ENCODE measurements around the gene CTNND2.
"Not testable (repeated sequence)": the region's sequence is repeated elsewhere in the genome, so short reads cannot be mapped to it uniquely, and the experiment has no call there.

Gene CTNND2

DNA sequence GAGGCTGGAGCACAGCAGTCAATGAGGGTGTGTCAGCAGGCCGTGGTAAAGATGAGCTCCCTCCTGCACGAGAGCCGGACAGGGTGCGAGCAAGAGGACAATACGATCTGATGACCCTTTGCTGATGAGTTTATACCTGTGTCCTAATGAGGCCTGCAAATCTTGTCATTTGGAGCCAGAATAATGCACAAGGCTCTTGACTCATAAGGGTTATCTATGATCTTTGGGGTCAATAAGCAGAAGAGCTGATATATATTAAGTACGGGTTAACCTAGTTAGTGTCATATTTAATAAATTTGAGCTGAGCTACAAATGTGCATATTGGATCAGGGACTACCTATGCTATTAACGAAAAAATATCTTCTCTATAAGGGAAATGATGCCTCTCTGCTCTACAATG, 46.9 kb downstream of the CTNND2 start:
- no peak for DNase-seq

DNA sequence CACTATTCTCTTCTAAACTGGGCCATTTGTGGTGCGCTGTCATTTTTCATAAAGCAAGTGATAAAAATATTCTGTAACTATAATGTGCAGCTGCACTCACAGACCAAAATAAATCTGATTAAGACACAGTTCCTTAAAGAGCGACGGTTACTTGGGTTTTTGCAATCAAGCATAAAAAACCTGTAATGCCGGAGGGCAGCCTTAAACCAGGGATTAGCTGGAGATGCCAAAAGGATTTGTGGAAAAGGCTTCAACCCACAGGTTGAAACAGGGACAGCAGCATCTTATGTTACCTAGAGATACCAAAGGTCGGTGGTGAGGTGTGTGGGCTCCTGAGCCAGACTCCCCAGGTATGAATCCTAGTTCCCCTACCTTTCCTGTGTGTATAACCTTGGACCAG, 49.3 kb downstream of the CTNND2 start:
- DNase-seq, result no peak

DNA sequence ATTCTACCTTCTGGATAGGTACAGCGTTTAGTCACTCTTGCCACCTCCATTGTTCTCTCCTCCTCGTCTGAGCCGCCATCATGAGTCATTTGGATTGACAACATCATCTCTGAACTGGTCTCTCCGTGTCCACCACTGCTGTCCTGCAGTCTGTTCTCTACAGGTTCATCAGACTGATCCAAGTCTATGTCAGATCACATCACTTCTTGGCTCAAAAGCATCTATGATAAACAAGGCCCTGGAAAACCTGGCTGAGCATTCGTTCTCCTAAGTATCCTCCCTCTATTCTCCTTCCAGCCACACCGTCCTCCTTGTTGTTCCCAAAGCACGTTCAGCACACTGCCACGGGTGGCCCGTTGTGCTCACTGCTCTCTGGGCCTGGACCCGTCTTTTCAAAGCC, 50.5 kb downstream of the CTNND2 start:
- no peak for DNase-seq

DNA sequence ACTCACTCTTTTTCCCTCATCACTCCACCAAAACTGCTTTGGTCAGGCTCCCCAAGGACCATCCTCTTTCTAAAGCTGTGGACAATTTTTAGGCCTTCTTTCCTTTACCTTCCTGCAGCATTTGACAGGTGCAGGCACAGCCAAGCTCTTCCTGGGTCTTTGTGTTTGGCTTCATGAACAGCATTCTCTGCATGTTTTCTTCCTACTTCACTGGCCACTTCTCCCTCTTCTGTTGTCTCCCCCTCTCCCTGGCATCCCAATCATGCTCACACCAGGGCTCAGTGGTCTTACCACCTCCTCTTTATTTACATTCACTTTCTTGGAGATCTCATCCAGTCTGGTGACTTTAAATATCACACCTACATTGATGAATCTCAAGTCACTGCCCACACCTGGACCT, 51.1 kb downstream of the CTNND2 start:
- no peak for DNase-seq

DNA sequence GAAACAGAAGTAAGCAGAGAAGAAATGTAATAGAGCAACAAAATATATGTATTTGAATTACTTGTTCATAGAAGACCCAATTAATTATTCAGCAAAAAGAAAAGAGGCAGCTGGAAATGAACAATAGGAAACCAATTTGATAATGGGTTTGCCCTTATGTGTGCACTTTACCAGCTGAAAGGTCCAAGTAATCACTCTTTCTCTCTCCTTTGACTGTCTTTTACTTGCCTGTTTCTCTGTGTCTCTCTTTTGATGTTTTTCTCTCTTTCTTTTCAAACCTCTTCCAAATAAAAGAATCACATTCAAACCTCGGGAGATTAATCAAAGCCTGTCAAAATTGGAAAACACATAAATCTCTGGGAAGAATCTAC, 51.5 kb downstream of the CTNND2 start:
- no peak for DNase-seq

DNA sequence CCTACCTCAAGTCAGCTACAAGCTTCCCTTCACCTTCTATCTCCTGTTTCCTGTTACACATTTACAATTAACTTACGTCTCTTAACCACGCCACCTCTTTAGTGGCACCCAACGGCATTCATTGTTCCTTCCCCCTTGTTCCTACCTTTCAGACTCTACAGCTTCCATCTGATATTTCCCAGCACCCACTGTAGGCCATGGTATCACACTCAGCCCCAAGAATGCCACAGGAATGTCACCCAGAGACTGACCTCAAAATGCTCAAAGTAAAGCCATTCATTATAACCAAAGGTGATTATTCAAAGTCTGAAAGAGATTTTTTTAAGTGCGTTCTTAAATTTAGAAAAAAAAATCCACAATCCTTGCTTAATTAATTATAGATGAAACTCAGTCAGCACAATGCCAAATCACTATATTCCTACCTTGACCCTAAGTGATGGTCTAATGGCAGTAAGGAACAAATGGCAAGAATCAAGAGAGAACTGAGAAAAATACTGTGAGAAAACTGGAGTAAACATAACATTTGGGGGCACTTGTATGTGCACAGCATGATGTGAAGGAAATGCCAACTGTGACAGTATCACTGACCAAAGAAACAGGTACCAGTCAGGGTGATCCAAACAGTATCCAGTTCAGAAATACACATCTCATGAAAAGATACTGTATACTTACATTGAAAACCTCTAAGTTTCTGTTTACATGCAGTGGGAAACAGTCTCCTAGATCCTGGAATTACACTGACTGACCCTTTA, 52.1 kb downstream of the CTNND2 start:
- DNase-seq, result no peak

DNA sequence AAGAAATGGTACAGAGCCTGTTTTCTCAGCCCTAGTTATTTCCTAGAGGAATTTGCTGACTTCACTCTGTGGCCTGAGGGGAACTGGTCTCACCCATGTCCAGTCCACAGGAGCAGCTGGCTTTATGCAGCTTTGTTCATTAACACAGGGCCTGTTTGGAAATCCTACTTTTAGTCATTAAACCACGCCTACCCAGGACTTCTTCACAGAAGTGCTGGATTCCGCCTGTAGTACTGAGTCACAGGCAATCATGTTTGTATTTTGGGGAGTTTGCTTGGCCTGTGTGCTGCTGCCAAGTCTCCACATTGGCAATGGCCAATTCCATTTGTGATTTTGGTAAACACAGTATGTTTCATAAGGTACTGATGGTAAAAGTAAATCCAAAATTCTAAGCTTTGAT, 52.8 kb downstream of the CTNND2 start:
- no peak for DNase-seq

DNA sequence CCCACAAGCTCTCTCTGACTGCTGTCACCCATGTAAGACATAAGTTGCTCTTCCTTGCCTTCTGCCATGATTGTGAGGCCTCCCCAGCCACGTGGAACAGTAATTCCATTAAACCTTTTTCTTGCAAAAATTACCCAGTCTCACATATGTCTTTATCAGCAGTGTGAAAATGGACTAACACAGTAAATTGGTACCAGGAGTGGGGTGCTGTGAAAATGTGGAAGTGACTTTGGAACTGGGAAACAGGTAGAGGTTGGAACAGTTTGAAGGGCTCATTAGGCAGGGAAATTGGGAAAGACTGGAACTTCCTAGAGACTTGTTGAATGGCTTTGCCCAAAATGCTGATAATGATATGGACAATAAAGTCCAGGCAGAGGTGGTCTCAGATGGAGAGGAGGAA, 75.7 kb downstream of the CTNND2 start:
- not testable (repeated sequence) for DNase-seq

DNA sequence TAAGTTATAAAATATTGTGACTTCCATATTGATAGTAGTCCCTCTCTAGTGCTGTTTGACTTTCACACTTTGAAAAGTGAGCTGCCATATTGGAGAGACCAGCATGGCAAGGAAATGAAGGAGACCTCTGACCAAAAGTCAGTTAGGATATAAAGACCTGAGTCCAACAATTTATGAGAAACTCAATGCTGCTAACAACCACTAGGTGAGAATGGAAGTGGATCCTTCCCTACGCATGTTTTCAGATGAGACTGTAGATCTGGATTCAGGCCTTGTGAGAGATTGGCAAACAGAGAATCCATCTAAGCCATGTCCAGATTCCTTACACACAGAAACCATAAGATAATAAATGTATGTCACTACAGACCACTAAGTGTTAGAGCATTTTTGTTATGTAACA, 81.6 kb downstream of the CTNND2 start:
- no peak for DNase-seq

DNA sequence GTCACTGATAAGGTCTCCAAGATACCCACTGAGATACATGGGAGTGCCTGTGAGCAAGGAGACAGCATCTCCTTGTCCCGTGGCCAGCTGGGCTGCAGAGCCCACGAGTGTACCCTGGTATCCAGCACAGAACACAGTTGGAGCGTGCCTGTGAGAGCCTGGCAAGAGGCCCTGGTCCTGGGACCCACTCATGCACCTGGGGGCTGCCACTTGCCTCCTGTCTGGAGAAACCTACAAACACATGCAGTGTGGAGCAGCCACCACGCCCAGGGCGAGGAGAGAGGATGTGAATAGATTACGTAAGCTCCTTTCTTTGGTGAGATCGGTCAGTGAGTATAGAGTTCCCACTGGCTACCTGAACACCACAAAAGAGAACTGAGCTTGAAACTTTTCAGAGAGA, 88.3 kb downstream of the CTNND2 start:
- no peak for DNase-seq

DNA sequence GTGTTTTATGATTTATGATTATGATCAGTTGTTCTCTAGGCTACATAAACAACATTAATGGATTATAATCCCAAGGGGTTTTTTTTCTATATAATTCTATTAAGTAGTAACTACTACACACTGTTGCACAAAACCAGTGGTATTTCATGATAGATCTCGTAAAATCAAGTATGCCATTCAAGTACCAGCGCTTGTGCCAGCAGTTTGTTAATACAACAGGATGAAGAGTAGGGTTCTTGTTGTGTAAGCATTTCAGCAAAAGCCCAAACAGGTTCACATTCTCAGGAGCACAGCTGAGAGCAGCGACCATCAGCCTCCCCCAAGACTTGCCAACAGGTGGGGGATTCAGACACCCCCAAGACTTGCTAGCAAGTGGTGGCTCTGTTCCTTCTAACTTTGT, 88.8 kb downstream of the CTNND2 start:
- DNase-seq, result no peak

DNA sequence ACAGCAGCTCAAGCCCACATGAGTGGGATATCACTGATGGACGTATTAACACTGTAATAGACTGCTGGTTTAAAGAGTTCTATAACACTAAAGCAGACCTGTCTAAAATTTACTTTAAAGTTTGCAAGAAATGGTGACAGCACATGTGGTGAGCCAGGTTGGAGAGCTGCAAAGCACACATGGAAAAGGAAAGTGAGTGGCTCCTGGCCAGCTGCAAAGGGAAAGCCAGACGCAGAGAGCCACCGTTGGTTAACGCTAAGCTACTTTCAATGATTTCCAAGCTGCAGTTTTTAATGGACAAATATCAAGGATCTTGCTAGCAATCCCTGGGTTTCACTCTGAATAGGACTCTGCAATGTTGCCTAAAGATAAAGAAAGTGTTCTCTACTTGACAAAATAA, 89.9 kb downstream of the CTNND2 start:
- DNase-seq, result no peak

DNA sequence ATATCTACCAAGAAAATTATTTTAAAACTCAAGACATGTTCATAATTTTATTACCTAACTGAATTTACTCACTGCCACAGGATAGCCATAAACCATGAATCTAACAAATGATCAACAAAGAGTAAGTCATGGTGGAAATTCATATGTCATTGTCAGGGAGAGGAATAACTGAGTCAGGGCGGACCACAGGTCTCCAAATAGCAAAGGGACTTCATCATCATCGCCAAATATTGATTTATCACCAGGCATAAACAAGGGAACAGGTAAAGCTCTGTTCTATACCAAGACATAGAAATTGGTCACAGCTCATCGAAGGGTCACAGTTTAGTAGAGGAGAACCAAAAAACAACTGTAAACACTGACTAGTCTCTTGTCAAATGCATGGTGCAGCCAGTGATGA, 94.8 kb downstream of the CTNND2 start:
- no peak for DNase-seq

DNA sequence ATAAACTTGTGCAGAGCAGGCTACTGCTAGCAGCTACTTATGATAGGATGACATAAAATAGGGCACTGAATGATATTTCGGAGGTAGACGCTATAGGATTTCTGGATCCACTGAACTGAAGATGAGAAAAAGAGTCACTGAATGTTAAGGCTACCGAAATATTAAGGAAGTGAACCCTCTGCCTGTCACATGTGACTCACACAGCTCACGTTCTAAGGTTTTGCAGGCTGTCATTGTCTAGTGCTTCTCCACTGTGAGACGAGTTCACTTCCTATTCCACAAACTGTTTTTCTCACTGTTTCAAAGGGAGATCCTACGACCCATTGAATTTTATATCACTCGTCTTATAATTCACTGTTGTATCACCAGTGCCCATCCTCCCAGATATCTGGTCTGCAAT, 100.8 kb downstream of the CTNND2 start:
- no peak for DNase-seq

DNA sequence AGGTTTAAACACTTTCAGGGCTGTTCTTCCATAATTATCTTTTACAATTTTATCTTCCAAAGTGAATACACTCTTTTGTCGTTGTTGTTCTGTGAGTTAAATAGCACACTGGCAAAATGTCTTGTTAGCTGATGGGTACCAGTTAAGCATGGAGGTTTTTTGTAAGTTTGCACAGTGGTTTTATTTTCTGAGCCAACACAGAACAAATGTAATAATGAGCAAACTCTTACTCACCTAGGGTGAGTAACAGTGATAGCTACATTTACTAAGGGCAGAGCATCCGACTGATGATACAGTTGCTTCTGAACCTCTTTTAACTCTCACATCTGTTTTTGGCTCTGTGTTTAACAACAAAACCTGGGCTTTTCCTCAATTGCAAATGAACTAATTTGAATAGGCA, 103.2 kb downstream of the CTNND2 start:
- no peak for DNase-seq

DNA sequence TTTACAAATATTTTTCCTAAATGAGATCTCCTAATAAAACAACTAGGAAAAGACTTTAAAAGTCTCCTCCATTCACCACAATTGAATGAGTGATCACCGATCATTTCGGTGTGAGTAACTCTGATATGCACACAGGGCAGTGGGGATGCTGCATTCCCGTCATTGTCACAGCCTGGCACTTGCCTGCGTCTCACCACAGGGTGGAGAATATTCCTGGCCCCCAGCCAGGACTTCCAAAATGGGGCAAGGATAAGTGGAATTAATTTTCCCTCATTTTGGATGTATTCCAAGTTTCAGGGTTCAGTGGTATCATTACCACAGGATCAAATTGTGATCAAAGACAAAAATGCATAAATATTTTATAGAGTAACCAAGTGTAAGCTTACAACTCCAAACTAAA, 107.1 kb downstream of the CTNND2 start:
- no peak for DNase-seq

DNA sequence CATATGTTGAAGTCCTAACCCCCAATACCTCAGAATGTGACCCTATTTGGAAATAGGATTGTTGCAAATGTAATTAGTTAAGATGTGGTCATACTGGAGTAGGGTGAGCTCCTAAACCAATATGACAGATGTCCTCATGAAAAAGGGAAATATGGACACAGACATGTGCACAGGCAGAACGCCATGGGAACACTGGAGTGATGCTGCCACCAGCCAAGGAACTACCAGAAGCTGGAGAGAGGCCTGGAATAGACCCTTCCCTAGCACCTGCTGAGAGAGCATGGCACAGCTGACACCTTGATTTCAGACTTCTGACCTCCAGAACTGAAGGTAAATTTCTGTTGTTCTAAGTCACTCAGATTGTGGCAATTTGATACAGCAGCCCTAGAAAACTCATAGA, 110.8 kb downstream of the CTNND2 start:
- no peak for DNase-seq

DNA sequence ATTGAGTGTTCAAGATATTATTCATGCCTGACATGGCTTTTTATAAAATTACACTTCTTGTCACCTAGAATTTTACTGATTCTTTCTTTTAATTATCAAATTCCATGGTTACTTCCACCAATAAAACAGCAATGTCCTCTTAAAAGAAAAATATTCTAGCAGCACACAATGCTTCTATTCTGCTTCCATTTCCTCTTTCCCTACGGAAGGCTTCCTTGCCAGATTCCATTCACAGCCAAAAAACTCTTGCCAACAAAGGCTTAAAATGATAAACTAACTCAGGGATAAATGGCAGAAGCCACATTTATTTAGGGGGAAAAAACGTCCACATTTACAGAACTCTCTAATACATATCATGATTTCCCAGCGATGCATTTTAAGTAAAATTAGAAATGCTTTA, 111.6 kb downstream of the CTNND2 start:
- DNase-seq, result no peak

DNA sequence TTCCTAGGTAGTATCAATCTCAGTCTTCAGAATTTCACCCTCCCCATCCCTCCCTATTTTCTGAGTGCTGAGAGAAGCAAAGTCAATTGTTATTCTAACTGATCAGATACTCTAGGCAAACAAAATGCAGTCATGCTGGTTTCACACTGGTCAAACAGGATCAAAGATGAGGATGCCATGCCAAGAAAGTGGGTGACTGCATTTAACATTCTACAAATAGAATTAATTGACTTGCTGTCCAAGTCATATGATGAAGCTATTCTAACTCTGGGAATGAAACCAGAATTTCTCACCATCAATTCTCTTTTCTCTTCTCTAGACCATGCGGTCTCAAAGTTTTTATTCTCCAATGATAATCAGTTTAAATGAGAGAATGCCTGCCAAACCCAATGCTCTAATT, 112.5 kb downstream of the CTNND2 start:
- DNase-seq, result no peak

DNA sequence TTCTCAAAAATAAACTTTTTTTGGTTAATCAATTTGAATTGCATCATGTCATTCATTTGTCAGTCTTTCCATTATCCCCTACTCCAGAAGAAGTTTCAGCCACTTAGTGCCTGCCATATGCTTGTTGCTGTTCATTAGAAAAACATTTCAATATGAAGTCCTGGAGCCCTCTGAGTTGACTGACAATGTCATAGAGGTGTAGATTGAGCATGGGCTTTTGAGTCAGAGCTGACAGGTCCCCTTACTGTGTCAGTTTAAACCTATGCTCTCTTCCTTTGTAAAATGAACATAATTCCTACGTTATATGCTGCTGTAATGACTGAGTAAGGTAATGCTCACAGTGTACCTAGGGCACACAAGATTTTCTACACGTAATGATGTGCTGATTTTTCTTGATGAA, 114.0 kb downstream of the CTNND2 start:
- no peak for DNase-seq

DNA sequence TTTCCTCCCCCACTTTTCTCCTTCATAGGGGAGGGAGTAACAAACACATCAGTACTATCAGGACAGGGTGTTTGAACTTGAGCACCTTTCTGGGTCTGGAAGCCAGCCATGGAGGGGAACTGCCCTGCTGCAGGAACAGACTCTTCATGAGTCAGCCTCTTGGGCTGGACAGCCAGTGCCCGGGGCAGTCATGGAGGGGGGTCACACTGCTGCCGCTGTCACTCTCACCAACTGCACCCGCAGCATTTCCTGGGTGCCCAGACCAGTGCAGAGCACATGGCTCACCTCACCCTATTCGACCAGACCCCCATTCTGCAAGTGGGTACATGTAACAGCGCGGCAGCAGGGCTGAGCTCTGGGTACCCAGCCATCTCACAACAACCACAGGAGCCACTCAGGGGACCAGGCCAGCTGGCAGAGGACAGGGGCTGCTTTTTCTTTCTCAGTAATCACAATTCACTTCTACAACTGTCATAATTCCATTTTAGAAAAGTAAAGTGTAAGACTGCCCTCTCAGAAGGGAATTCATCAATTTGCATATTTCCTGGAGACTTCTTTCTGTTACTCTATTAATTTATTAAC, 118.4 kb downstream of the CTNND2 start:
- no peak for DNase-seq

DNA sequence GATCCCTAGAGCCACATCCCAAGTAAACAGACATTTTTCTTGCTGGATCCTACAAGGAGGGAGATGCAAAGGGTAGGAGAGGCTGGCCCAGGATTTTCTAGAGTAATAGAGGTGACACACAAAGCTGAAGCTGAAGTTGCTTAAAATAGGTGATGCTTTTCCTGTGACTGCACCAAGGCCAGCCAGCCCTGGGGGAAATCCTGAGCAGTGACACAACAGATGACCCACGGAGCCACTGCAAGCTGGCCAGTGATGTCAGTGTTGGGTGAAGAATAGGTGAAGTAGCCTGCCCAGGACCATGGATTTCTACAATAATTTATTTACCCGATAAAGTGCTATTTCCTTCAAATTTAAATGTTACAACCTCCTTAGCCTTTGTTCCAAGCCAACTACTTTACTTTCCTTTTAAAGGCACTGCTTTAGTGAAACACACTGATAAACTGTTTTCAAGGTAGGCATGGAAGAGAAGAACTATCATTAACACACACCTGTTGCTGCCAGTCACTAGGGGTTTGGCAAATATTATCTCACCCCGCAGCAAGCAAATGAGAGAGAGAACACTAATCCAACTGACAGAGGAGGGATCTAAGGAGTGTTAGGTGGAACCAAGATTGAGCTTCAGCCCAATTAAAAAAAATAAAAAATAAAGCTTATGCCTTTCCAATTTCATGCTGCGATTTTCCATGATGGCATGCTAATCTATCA, 123.5 kb downstream of the CTNND2 start:
- DNase-seq, result no peak

DNA sequence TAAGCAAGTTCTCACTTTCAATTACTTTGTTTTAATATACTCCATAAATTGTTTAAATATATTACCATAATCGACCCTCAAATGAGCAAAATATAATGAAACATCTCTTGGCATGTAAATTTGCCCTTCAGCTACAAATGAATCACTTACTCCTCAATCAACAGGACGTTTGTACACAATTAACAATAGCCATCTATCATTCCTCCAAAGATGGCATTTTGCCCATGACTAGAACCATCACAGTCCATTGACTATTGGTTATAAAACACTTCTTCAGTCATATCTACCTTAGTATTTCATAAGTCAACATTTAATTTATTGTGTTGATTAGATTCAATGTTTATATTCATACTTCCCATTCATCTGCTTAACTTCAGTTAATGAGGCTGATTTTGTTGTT, 127.2 kb downstream of the CTNND2 start:
- no peak for DNase-seq

DNA sequence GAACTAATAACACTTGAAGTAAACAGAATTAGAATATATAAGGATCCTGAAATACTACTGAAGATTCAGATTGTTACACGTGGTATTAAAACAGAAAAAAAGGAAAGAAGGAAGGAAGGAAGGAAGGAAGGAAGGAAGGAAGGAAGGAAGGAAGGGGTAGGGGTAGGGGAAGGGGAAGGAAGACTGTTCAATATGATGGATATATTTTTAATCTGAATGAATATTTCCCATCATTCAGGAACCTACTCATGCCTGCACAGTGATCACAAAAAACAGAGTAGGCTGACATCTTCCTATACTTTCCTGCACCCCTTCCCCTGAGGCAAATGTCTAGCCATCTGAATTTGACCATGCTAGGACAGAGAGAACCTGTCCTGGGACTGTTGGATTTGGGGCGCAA, 133.9 kb downstream of the CTNND2 start:
- no peak for DNase-seq

Measured in NCI-H1092 (cell line).